DND-41 (cell line): ENCODE results near the gene DENND1A.

Source experiments
- EZH2 ChIP-seq: IDR thresholded peaks from 3 replicates; pipeline ENCODE4 v1.6.1; 2012; ENCODE audit warnings: borderline replicate concordance, low read depth, mild to moderate bottlenecking, moderate library complexity, low read length, inconsistent platforms; ENCODE audit not compliant: severe bottlenecking
- TF ChIP-seq, protein P1 (sequence below): IDR thresholded peaks from 2 replicates; pipeline ENCODE4 v1.5.1; 2012; ENCODE audit warnings: borderline replicate concordance, low read length, moderate library complexity, mild to moderate bottlenecking; ENCODE audit not compliant: poor library complexity, severe bottlenecking; ENCODE audit errors: extremely low read depth

DNA sequence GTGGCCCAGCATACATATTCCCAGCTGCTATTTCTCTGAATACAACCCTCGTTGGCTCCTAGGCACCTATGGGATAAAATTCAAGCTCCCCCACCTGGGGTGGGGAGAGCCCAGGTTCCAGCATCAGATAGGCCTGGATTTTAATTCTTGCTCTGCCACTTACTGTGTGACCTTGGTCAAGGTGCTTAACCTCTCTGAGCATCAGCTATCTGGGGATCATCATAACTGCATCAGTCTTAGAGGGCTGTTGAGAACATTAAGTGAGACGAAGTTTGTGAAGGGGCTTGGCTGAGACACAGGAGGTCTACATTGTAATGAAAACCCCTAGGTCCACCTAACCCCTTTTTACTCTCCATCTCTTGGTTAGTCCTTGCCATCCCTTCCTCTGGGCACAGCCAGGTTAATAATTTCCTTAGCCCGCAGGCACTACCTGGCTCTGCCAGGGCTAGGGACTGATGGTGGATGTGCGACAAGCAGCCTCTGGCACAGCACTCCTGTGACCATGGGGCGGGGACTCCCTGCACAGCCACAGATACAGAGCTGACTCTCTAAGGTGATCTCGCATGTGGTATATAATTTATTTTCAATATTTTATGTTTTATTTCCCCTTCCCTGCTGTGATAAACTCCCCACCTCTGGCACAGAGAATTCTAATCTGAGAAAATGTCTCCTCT, 505.2 kb downstream of the DENND1A start:
- TF ChIP-seq, protein P1, sequence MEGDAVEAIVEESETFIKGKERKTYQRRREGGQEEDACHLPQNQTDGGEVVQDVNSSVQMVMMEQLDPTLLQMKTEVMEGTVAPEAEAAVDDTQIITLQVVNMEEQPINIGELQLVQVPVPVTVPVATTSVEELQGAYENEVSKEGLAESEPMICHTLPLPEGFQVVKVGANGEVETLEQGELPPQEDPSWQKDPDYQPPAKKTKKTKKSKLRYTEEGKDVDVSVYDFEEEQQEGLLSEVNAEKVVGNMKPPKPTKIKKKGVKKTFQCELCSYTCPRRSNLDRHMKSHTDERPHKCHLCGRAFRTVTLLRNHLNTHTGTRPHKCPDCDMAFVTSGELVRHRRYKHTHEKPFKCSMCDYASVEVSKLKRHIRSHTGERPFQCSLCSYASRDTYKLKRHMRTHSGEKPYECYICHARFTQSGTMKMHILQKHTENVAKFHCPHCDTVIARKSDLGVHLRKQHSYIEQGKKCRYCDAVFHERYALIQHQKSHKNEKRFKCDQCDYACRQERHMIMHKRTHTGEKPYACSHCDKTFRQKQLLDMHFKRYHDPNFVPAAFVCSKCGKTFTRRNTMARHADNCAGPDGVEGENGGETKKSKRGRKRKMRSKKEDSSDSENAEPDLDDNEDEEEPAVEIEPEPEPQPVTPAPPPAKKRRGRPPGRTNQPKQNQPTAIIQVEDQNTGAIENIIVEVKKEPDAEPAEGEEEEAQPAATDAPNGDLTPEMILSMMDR, result no peak
- TF ChIP-seq EZH2, result no peak
